SH-SY5Y (cell line): ENCODE data around the gene TBK1.

Experiments
- GATA2 ChIP-seq: IDR thresholded peaks from 2 replicates; pipeline ENCODE4 v1.6.1; 2011; ENCODE audit warnings: mild to moderate bottlenecking, low read depth, low read length
- GATA3 ChIP-seq: IDR thresholded peaks from 2 replicates; pipeline ENCODE4 v1.6.1; 2011; ENCODE audit warnings: low read depth, mild to moderate bottlenecking, low read length, moderate library complexity

Gene TBK1

DNA sequence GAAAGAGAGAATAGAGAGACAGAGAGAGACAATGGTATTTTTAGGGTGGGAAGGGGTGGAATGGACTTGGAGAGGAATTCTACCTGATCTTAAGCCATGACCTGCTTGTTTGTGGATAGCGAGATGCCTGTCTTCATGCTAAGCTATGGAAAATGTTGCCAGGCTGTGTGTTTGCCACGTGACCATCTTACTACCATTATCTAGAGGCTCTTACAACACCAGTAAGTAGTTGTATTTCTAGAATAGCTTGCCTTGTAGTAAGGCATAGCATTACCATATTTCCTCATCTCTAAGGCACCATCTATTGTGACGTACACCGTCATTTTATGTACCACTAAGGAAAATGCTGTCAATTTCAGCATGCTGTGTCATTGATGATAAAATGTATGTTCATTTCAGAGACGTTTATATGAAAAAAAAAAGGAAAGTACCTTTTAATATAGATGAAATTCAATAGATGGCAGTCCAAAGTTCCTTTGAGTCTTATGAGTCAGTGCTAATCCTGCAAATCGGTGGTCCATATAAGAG is 82.8 kb downstream of the TBK1 start:
- TF ChIP-seq GATA3 (no peak), GATA2 (no peak)

DNA sequence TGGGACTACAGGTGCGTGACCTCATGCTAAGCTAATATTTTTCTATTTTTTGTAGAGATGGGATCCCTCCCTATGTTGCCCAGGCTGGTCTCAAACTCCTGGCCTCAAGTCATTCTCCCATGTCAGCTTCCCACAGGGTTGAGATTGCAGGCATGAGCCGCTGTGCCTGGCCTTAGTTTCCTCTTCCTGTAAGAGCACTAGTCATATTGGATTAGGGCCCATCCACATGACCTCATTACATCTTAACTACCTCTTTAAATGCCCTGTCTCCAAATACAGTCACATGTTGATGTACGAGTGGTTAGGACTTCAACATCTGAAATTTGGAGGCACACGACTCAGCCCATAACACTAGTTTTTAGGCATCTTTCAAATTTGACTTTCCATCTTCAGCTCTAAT is 86.2 kb downstream of the TBK1 start:
- TF ChIP-seq GATA3: no peak
- no peak for TF ChIP-seq GATA2

DNA sequence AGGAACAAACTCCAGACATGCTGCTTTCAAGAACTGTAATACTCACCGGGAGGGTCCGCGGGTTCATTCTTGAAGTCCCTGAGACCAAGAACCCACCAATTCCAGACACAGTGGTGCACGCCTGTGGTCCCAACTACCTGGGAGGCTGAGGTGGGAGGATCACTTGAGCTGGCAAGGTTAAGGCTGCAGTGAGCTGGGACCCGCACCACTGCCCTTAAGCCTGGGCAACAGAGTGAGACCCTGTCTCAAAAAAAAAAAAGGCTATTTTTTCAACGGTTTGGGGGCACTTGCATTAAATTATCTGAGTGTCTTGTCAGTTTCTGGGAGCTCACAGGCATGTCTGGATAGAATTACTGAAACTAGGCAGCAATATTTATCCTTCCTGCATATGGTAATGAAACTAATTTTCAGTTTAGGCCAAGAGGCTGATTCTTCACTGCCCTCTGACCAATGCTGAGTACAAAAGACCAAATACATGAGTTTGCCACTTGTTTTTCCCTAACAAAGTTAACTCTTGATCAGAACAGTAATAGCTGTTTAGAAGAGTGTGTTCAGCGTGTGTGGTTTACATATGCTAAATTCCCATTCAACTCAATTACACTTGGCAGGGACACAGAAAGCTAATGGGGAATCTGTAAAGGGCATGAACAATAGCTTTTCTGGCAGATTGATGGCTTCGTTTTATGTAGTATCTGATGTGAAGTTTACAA is 92.6 kb downstream of the TBK1 start:
- TF ChIP-seq GATA3 (no peak), GATA2 (no peak)

DNA sequence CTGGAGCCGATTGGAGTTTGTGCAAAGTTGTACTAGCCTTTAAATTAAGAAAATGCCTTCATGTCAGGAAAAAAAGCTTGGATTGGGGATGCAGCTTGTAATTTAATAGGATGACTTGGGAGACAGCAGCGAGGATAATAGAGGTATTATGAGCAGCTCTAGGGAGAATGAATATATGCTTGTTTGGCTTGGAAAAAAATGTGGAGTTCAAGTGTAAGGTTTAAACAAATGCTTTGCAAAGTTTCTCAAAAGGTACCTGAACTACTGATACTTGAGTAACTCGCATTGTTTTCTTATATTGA is 93.1 kb downstream of the TBK1 start:
- TF ChIP-seq GATA3 (no peak), GATA2 (no peak)

DNA sequence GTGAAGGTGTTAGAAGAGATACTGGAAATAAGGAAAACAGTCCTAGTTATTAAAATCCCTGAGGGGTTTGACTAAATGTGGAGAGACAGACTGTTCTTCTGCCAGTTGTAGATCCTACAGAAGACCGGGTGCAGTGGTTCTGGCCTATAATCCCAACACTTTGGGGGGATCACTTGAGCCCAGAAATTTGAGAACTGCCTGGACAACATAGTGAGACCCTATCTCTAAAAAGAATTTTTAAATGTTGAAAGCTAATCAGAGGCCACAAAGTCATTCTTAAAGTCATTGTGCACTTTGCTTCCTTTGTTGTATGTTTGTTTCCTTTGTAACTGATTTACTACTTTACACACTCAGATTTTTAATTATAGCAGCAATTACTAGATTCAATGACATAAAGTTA is 97.2 kb downstream of the TBK1 start:
- TF ChIP-seq GATA3: no peak
- no peak for TF ChIP-seq GATA2

DNA sequence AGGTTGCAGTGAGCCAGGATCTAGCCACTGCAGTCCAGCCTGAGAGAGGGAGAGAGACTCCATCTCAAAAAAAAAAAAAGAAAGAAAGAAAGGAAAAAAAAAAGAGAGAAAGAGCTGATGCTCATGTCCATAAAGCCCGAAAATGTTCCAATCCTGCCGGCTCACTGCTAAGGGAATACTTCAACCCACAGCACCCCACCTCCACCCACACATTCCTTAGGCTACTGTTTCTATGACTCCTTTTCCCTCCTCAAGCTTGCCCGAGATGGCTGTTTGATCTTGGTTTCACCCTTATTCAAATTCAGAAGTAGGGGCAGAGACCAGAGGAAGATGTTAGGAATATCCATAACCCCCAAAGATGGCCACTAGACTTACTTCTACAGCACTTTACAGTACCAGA is 98.8 kb downstream of the TBK1 start:
- TF ChIP-seq GATA3 (no peak), GATA2 (no peak)

DNA sequence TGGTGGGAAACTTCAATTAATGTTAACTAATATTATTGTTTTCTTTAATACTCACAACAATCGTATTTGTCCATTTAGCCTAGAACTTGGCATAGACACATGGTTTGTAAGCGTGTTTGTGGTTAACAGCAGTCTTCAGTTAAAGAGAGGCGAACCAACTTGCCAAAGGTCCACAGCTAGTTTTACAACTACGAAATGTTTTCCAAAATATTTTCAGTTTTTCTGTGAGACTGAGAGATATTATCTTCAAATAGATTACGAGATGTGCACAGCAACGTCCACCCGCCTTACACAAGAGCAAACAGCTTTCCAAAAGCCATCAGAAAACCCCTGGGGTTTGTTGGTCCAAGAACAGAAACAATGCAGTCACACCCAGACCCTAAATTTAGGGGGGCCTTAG is 99.8 kb downstream of the TBK1 start:
- TF ChIP-seq GATA3 (no peak), GATA2 (no peak)
